Liver (tissue), 9 donors: Measurements from ENCODE around the gene TPST1. TPM values are rescaled to one million over a fixed set of nuclear protein-coding genes. Genes with fewer than 3 reads are reported as not detected.
"Not testable (repeated sequence)": the region's sequence is repeated elsewhere in the genome, so short reads cannot be mapped to it uniquely, and the experiment has no call there.

ENCODE experiments used
- DNase-seq: peaks from one replicate; pipeline ENCODE4 v3.0.0-alpha.2; 2017; ENCODE audit warnings: low spot score
- H3K27ac ChIP-seq, 2 donors: one replicate each; pipeline ENCODE4 v1.7.0; 2013; ENCODE audit warnings: inconsistent platforms in 2 of 2, low read length in 2 of 2, control low read depth in 1 of 2, low read depth in 1 of 2, mild to moderate bottlenecking in 1 of 2
- H3K27me3 ChIP-seq, 4 donors: one replicate each; pipeline versions ENCODE4 v1.6.1 to v1.7.0; 2013; ENCODE audit warnings: low read length in 3 of 4, inconsistent platforms in 1 of 4, mild to moderate bottlenecking in 1 of 4, moderate library complexity in 1 of 4; ENCODE audit not compliant: control insufficient read depth in 4 of 4, insufficient read depth in 4 of 4
- H3K36me3 ChIP-seq, 4 donors: one replicate each; pipeline versions ENCODE4 v1.6.1 to v1.7.0; 2013; ENCODE audit warnings: low read length in 3 of 4, mild to moderate bottlenecking in 3 of 4, low read depth in 1 of 4, moderate library complexity in 1 of 4; ENCODE audit not compliant: control insufficient read depth in 4 of 4, insufficient read depth in 3 of 4
- H3K4me1 ChIP-seq, 4 donors: one replicate each; pipeline versions ENCODE4 v1.6.1 to v1.7.0; 2013; ENCODE audit warnings: low read length in 3 of 4, mild to moderate bottlenecking in 3 of 4, moderate library complexity in 1 of 4; ENCODE audit not compliant: control insufficient read depth in 4 of 4, insufficient read depth in 4 of 4
- H3K4me3 ChIP-seq, 3 donors: one replicate each; pipeline versions ENCODE4 v1.6.1 to v1.7.0; 2013; ENCODE audit warnings: low read length in 3 of 3, control low read depth in 1 of 3, low read depth in 1 of 3, mild to moderate bottlenecking in 1 of 3
- H3K9ac ChIP-seq, 2 donors: one replicate each; pipeline ENCODE4 v1.7.0; 2013; ENCODE audit warnings: low read length in 2 of 2, mild to moderate bottlenecking in 2 of 2, moderate library complexity in 2 of 2, control low read depth in 1 of 2, low read depth in 1 of 2
- H3K9me3 ChIP-seq, 4 donors: one replicate each; pipeline versions ENCODE4 v1.6.1 to v1.7.0; 2013; ENCODE audit warnings: low read length in 3 of 4; ENCODE audit not compliant: control insufficient read depth in 4 of 4
- ATF3 ChIP-seq: IDR thresholded peaks from 2 replicates; pipeline ENCODE4 v1.6.1; 2016; ENCODE audit warnings: antibody characterized with exemption
- CTCF ChIP-seq: fragments of 150-350 bp; IDR thresholded peaks from 2 replicates; pipeline ENCODE4 v1.5.1; 2017; ENCODE audit warnings: improper control_type of control experiment, low read depth, low read length; ENCODE audit not compliant: missing input control
- EGR1 ChIP-seq, 2 donors: IDR thresholded peaks; 2 replicates each; pipeline ENCODE4 v1.6.1; 2016 to 2018; ENCODE audit warnings: antibody characterized with exemption in 2 of 2, low read depth in 2 of 2
- FOXA1 ChIP-seq: IDR thresholded peaks from 2 replicates; pipeline ENCODE4 v1.6.1; 2016; ENCODE audit warnings: antibody characterized with exemption
- FOXA2 ChIP-seq: IDR thresholded peaks from 2 replicates; pipeline ENCODE4 v1.6.1; 2016; ENCODE audit warnings: antibody characterized with exemption
- GABPA ChIP-seq, 2 donors: IDR thresholded peaks in 1 of 2; conservative IDR thresholded peaks in 1 of 2; 2 replicates each; pipeline ENCODE4 v1.6.1; 2016; ENCODE audit warnings: antibody characterized with exemption in 2 of 2, mild to moderate bottlenecking in 1 of 2, moderate library complexity in 1 of 2
- HNF4A ChIP-seq, 2 donors: conservative IDR thresholded peaks; 2 replicates each; pipeline ENCODE4 v1.6.1; 2016; ENCODE audit warnings: antibody characterized with exemption in 2 of 2, mild to moderate bottlenecking in 2 of 2
- HNF4G ChIP-seq: IDR thresholded peaks from 2 replicates; pipeline ENCODE4 v1.6.1; 2016; ENCODE audit warnings: antibody characterized with exemption
- JUND ChIP-seq, 2 donors: IDR thresholded peaks; 2 replicates each; pipeline ENCODE4 v1.6.1; 2016; ENCODE audit warnings: antibody characterized with exemption in 2 of 2
- RAD21 ChIP-seq, 2 donors: IDR thresholded peaks; 2 replicates each; pipeline ENCODE4 v1.6.1; 2016; ENCODE audit warnings: antibody characterized with exemption in 2 of 2, mild to moderate bottlenecking in 2 of 2
- RXRA ChIP-seq, 2 donors: IDR thresholded peaks; 2 replicates each; pipeline ENCODE4 v1.6.1; 2017 to 2018; ENCODE audit warnings: antibody characterized with exemption in 2 of 2, mild to moderate bottlenecking in 1 of 2
- TAF1 ChIP-seq: conservative IDR thresholded peaks from 2 replicates; pipeline ENCODE4 v1.6.1; 2016; ENCODE audit warnings: antibody characterized with exemption, mild to moderate bottlenecking
- ZBTB33 ChIP-seq: IDR thresholded peaks from 2 replicates; pipeline ENCODE4 v1.6.1; 2016; ENCODE audit warnings: antibody characterized with exemption
- WGBS: extraction: QIAGEN DNeasy Blood & Tissue Kit; methylation state at CpG from one replicate; pipeline ENCODE4 v1.1.7; 2013; 5-methylcytosine and 5-hydroxymethylcytosine counted together
- polyA plus RNA-seq, 2 donors: library from polyadenylated mRNA; stranded (reverse) in 1 of 2; unstranded in 1 of 2; fragments of 200-250 nt in 1 of 2; fragments of >200 nt in 1 of 2; fragmentation: Nextera tagmentation in 1 of 2; extraction: Ambion mirVana in 1 of 2; gene quantifications; one replicate each; pipeline versions ENCODE4 v1.2.1 to v1.2.3, GENCODE V29; 2013 to 2015
- total RNA-seq, 2 donors: library from RNA; depleted of rRNA; stranded (reverse); fragments of >200 nt; gene quantifications; one replicate each; pipeline ENCODE4 v1.2.3, GENCODE V29; 2014
- donor health status: healthy.
- donor health status: healthy.
- donor health status: healthy.
- donor health status: healthy.
- donor health status: healthy.

The TPST1 gene
- total and polyA plus RNA-seq, 4 donors = 23.8 to 62.5 (median 25.7) TPM

GRCh38 chr7:66400400-66400799 is 195.3 kb downstream of the TPST1 start:
- 81% methylated on average over 3 of the region's 3 CpGs for WGBS
- TF ChIP-seq FOXA1 (no peak), TAF1 (no peak), GABPA (IDR thresholded peaks at IDR 0.05 in 1 of 2, conservative IDR thresholded peaks at IDR 0.05 in 1 of 2) (no peak), FOXA2 (no peak), ZBTB33 (no peak), HNF4A (conservative IDR thresholded peaks at IDR 0.05) (no peak), RAD21 (IDR thresholded peaks at IDR 0.05) (no peak), HNF4G (no peak), CTCF (no peak), EGR1 (IDR thresholded peaks at IDR 0.05; ENCODE audit: low read depth in 2 of 2) (no peak), JUND (IDR thresholded peaks at IDR 0.05) (no peak), RXRA (IDR thresholded peaks at IDR 0.05) (no peak), ATF3 (no peak)

GRCh38 chr7:66401126-66401525 is 196.0 kb downstream of the TPST1 start:
- not testable (repeated sequence) for H3K4me3 ChIP-seq, DNase-seq
- WGBS = 97% methylated on average over 4 of the region's 4 CpGs

More at GRCh38 chr7:66400400-66400799, 195.3 kb downstream of the TPST1 start:
- Histone ChIP-seq H3K4me1 (no peaks in the 10 kb centered on the region), H3K9ac (no peak overlapping the region), H3K4me3 (no peak overlapping the region), H3K36me3 (peaks cover 0 to 13% (median 5%) of the 10 kb centered on the region in 4 donors), H3K27me3 (no peaks in the 10 kb centered on the region), H3K27ac (no peak overlapping the region), H3K9me3 (no peaks in the 10 kb centered on the region)
- no peak for DNase-seq

GRCh38 chr7:66401932-66402331 is 196.8 kb downstream of the TPST1 start:
- WGBS = 98% methylated on average over 3 of the region's 3 CpGs
- H3K27ac ChIP-seq, DNase-seq, H3K27me3 ChIP-seq, H3K4me3 ChIP-seq, H3K4me1 ChIP-seq, H3K9ac ChIP-seq, H3K9me3 ChIP-seq: not testable (repeated sequence)
- peaks cover 0 to 13% (median 5%) of the 10 kb centered on the region in 4 donors for H3K36me3 ChIP-seq

More at GRCh38 chr7:66401126-66401525, 196.0 kb downstream of the TPST1 start:
- H3K9me3 ChIP-seq, H3K4me1 ChIP-seq, H3K9ac ChIP-seq, H3K27ac ChIP-seq, H3K27me3 ChIP-seq: not testable (repeated sequence)
- peaks cover 0 to 13% (median 5%) of the 10 kb centered on the region in 4 donors for H3K36me3 ChIP-seq
